ENCODE results near the gene TRMT11.

GRCh38 chr6:126040394-126040793 lies 54.1 kb downstream of the TRMT11 start:
- no peak for TF ChIP-seq EZH2 (optimal IDR thresholded peaks at IDR 0.05; ENCODE audit: low read depth, low read length)
- no peak for TF ChIP-seq EZH2phosphoT487 (IDR thresholded peaks at IDR 0.05; ENCODE audit: low read length)
